CD4-positive, alpha-beta T cell treated with Interleukin-12 subunit alpha and Interleukin-12 subunit beta, for 1 hour (primary cell): ENCODE measurements around the gene GSTM3.
"Not testable (repeated sequence)": the region's sequence is repeated elsewhere in the genome, so short reads cannot be mapped to it uniquely, and the experiment has no call there.

Source experiments
- DNase-seq: peaks from one replicate; pipeline ENCODE4 v3.0.0-alpha.2; 2020

GSTM3 gene

DNA sequence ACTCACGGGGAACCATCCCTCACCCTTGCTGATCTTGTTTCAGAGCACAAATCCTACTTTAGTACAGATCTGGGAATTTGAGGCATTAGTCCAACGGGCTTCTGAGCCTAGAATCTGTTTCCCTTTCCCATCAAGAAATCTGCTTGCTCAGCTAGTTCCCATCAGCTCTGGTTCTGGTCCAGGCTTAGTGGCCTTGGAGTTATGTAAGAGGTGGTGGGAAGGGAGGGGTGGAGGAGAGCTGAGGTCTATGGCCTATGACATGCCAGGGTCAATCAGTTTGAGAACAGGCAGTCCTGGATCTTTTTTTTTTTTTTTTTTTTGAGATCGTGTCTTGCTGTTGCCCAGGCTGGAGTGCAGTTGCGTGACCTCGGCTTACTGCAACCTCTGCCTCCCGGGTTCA, 49.1 kb downstream of the GSTM3 start:
- DNase-seq, result no peak

- no peak for DNase-seq
Observed at GRCh38 chr1:109689844-109690405, 50.9 kb downstream of the GSTM3 start.

GRCh38 chr1:109687641-109688499, 53.0 kb downstream of the GSTM3 start, which contains the start of gene GSTM1:
Gene GSTM1 (plus strand): TSS chr1:109687817. CDS start chr1:109687874, 57 bp downstream.
- no peak for DNase-seq

- DNase-seq, result not testable (repeated sequence)
Observed at GRCh38 chr1:109687109-109687508, 53.7 kb downstream of the GSTM3 start.

- not testable (repeated sequence) for DNase-seq
Observed at GRCh38 chr1:109685890-109686289, 54.9 kb downstream of the GSTM3 start.

DNA sequence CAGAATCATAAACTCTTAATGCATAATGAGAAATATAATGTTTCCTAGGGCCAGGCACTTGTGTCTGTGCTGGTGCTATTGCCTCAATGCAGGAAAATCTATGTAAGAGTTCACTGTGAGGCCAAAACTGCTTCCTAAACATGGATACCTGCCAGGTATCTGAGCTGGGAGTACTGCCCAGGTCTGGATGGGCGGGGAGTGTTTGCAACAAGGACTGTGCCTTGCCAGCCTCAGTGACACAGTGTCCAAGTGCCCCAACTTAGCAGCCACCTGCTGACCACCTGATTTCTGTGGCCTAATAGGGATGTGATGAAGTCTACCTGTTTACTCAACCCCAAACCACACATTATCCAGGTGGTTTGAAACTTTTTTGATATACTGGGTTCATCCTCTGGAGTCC, 55.4 kb downstream of the GSTM3 start:
- DNase-seq, result not testable (repeated sequence)

DNA sequence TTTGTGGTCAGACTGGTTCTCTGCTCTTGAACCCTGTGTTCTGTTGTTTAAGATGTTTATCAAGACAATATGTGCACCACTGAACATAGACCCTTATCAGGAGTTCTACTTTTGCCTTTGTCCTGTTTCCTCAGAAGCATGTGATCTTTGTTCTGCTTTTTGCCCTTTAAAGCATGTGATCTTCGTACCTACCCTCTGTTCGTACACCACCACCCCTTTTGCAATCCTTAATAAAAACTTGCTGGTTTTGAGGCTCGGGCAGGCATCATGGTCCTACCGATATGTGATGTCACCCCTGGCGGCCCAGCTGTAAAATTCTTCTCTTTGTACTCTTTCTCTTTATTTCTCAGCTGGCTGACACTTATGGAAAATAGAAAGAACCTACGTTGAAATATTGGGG, 56.1 kb downstream of the GSTM3 start:
- DNase-seq, result not testable (repeated sequence)
